ENCODE results near the gene HSD11B2. TPM values are rescaled to one million over a fixed set of nuclear protein-coding genes. Genes with fewer than 3 reads are reported as not detected.
"Not testable (repeated sequence)": the region's sequence is repeated elsewhere in the genome, so short reads cannot be mapped to it uniquely, and the experiment has no call there.

HSD11B2 gene
- total RNA-seq, 3 donors from 2014 or later (not counting 1 experiment from before 2014, with no cell fraction given), result not detected

GRCh38 chr16:67411339-67411738, 19.6 kb upstream of the HSD11B2 start:
- no peaks in the 10 kb centered on the region for H3K36me3 Mint-ChIP-seq
- DNase-seq, result no peak
- no peaks in the 10 kb centered on the region for H3K27me3 ChIP-seq (ENCODE audit: control insufficient read depth, insufficient read depth, low read length)
- no peak overlapping the region for H3K27ac ChIP-seq (ENCODE audit: low read length)
- H3K27ac Mint-ChIP-seq, result no peak overlapping the region
- no peak overlapping the region for H3K4me3 ChIP-seq (ENCODE audit: low read length)
- peaks cover under 1 to 6% of the 10 kb centered on the region in 2 donors for H3K4me1 Mint-ChIP-seq
- H3K9me3 ChIP-seq (ENCODE audit: control insufficient read depth, insufficient read depth, low read length), result no peaks in the 10 kb centered on the region
- no peak for TF ChIP-seq CTCF (IDR thresholded peaks at IDR 0.05)
- no peaks in the 10 kb centered on the region for H3K36me3 ChIP-seq (ENCODE audit: control insufficient read depth, insufficient read depth, low read length)
- no peak for ATAC-seq
- intact Hi-C loops (cut with micrococcal nuclease), result no loop called here
- no peaks in the 10 kb centered on the region for H3K9me3 Mint-ChIP-seq
- H3K4me1 ChIP-seq (ENCODE audit: control insufficient read depth, insufficient read depth, low read length), result peaks cover 4% of the 10 kb centered on the region
- H3K4me3 Mint-ChIP-seq, result no peak overlapping the region
- H3K27me3 Mint-ChIP-seq (ENCODE audit: low read depth in 2 of 2), result peaks cover 0 to 8% of the 10 kb centered on the region in 2 donors
- WGBS (ENCODE audit: insufficient coverage), result 89% methylated on average over 3 of the region's 3 CpGs

DNA sequence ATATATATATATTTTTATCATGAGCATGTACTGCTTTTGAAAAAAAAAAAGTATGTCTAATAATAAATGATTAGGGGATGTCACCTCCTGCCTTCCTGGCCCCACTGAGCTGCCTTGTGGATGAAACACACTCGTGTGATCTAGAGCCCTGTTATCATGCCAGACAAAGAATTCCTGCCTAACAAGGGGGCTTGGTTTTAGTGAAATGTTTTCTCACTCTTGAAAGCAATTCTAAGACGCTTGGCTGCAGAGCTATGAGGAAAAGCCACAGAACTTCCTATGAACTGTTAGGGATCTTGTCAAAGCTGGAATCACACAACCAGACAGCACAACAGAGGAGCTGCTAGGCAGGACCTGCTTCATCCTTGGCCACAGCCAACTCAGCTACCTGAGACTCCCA, 18.6 kb upstream of the HSD11B2 start:
- no peak overlapping the region for H3K4me3 Mint-ChIP-seq
- no peak overlapping the region for H3K27ac Mint-ChIP-seq
- Histone ChIP-seq H3K9me3 (ENCODE audit: control insufficient read depth, insufficient read depth, low read length) (no peaks in the 10 kb centered on the region), H3K36me3 (ENCODE audit: control insufficient read depth, insufficient read depth, low read length) (no peaks in the 10 kb centered on the region), H3K27ac (ENCODE audit: low read length) (no peak overlapping the region), H3K27me3 (ENCODE audit: control insufficient read depth, insufficient read depth, low read length) (peaks cover 2% of the 10 kb centered on the region), H3K4me1 (ENCODE audit: control insufficient read depth, insufficient read depth, low read length) (peaks cover 8% of the 10 kb centered on the region), H3K4me3 (ENCODE audit: low read length) (no peak overlapping the region)
- TF ChIP-seq CTCF (IDR thresholded peaks at IDR 0.05), result no peak
- H3K36me3 Mint-ChIP-seq, result no peaks in the 10 kb centered on the region
- ATAC-seq (no peak), DNase-seq (no peak)
- H3K9me3 Mint-ChIP-seq, result no peaks in the 10 kb centered on the region
- intact Hi-C loops (cut with micrococcal nuclease), result no loop called here
- H3K27me3 Mint-ChIP-seq (ENCODE audit: low read depth in 2 of 2), result peaks cover 1 to 13% of the 10 kb centered on the region in 2 donors
- 51% methylated on average over 2 of the region's 2 CpGs for WGBS (ENCODE audit: insufficient coverage)
- H3K4me1 Mint-ChIP-seq, result peaks cover 6 to 11% of the 10 kb centered on the region in 2 donors

- intact Hi-C loops (cut with micrococcal nuclease), result no loop called here
- ATAC-seq (no peak), DNase-seq (no peak)
- peaks cover 6 to 11% of the 10 kb centered on the region in 2 donors for H3K4me1 Mint-ChIP-seq
- H3K27ac Mint-ChIP-seq, result no peak overlapping the region
- peaks cover 8 to 16% of the 10 kb centered on the region in 2 donors for H3K27me3 Mint-ChIP-seq (ENCODE audit: low read depth in 2 of 2)
- H3K4me3 Mint-ChIP-seq, result no peak overlapping the region
- no peaks in the 10 kb centered on the region for H3K36me3 Mint-ChIP-seq
- WGBS (ENCODE audit: insufficient coverage), result 79% methylated on average over 6 of the region's 6 CpGs
- Histone ChIP-seq H3K4me3 (ENCODE audit: low read length) (no peak overlapping the region), H3K27me3 (ENCODE audit: control insufficient read depth, insufficient read depth, low read length) (peaks cover 2% of the 10 kb centered on the region), H3K27ac (ENCODE audit: low read length) (no peak overlapping the region), H3K9me3 (ENCODE audit: control insufficient read depth, insufficient read depth, low read length) (no peaks in the 10 kb centered on the region), H3K4me1 (ENCODE audit: control insufficient read depth, insufficient read depth, low read length) (peaks cover 8% of the 10 kb centered on the region), H3K36me3 (ENCODE audit: control insufficient read depth, insufficient read depth, low read length) (no peaks in the 10 kb centered on the region)
- H3K9me3 Mint-ChIP-seq, result no peaks in the 10 kb centered on the region
- TF ChIP-seq CTCF (IDR thresholded peaks at IDR 0.05), result no peak
These were observed 16.7 kb upstream of the HSD11B2 start for GRCh38 chr16:67413978-67414911.

- peak overlapping the region; percentile 69 for H3K4me3 Mint-ChIP-seq
- not testable (repeated sequence) for H3K4me3 ChIP-seq (ENCODE audit: low read length)
- WGBS (ENCODE audit: insufficient coverage), result 96% methylated on average over 19 of the region's 19 CpGs
These were observed 15.5 kb upstream of the HSD11B2 start for GRCh38 chr16:67415421-67415820.

More at GRCh38 chr16:67415421-67415820, 15.5 kb upstream of the HSD11B2 start:
- H3K27ac Mint-ChIP-seq; H3K27ac ChIP-seq (ENCODE audit: low read length); H3K27me3 ChIP-seq (ENCODE audit: control insufficient read depth, insufficient read depth, low read length); H3K9me3 Mint-ChIP-seq; H3K36me3 Mint-ChIP-seq; H3K4me1 ChIP-seq (ENCODE audit: control insufficient read depth, insufficient read depth, low read length); DNase-seq; ATAC-seq; H3K36me3 ChIP-seq (ENCODE audit: control insufficient read depth, insufficient read depth, low read length); H3K9me3 ChIP-seq (ENCODE audit: control insufficient read depth, insufficient read depth, low read length); intact Hi-C loops (cut with micrococcal nuclease): not testable (repeated sequence)
- Mint-ChIP-seq H3K27me3 (ENCODE audit: low read depth in 2 of 2) (peaks cover 15 to 22% of the 10 kb centered on the region in 2 donors), H3K4me1 (peaks cover 6 to 11% of the 10 kb centered on the region in 2 donors)

Data from natural killer cell (primary cell).